ENCODE measurements around the gene COMTD1.

The COMTD1 gene

GRCh38 chr10:75240329-75241076 is 4.7 kb upstream of the COMTD1 start:
- H3K4me3 ChIP-seq (ENCODE audit: low read depth, low read length): no peak overlapping the region
- TF ChIP-seq ZFHX2 (tag by site-specific recombination; conservative IDR thresholded peaks at IDR 0.05) (no peak), ZNF747 (tag by site-specific recombination; IDR thresholded peaks at IDR 0.05) (no peak), ZNF121 (tag by site-specific recombination; IDR thresholded peaks at IDR 0.05) (no peak), INSM2 (tag by site-specific recombination; IDR thresholded peaks at IDR 0.05) (no peak)
- H3K9me3 ChIP-seq (ENCODE audit: control insufficient read depth, insufficient read depth, low read depth, low read length): no peaks in the 10 kb centered on the region
- POLR2A ChIA-PET: no interaction called here
- no peaks in the 10 kb centered on the region for H3K36me3 ChIP-seq (ENCODE audit: control insufficient read depth in 2 of 2, insufficient read depth in 1 of 2, low read length in 2 of 2)
- no peak overlapping the region for H3K27ac ChIP-seq (ENCODE audit: extremely low read depth, low read depth, low read length)
- no peaks in the 10 kb centered on the region for H3K4me1 ChIP-seq (ENCODE audit: control insufficient read depth, insufficient read depth, low read length)
- CTCF ChIA-PET: interaction anchor here (0.7 to 1.0 kb wide), 3 partner anchors 9 to 163 kb away, joined by 3 read pairs; no protein-coding TSS in a partner anchor

GRCh38 chr10:75239096-75239790 is 3.5 kb upstream of the COMTD1 start:
- POLR2A ChIA-PET: no interaction called here

GRCh38 chr10:75238182-75239095 is 2.7 kb upstream of the COMTD1 start:
- POLR2A ChIA-PET: no interaction called here

More at GRCh38 chr10:75239096-75239790, 3.5 kb upstream of the COMTD1 start:
- Histone ChIP-seq H3K36me3 (ENCODE audit: control insufficient read depth in 2 of 2, insufficient read depth in 1 of 2, low read length in 2 of 2) (no peaks in the 10 kb centered on the region), H3K4me3 (ENCODE audit: low read depth, low read length) (no peak overlapping the region), H3K4me1 (ENCODE audit: control insufficient read depth, insufficient read depth, low read length) (no peaks in the 10 kb centered on the region), H3K9me3 (ENCODE audit: control insufficient read depth, insufficient read depth, low read depth, low read length) (no peaks in the 10 kb centered on the region), H3K27ac (ENCODE audit: extremely low read depth, low read depth, low read length) (no peak overlapping the region)
- no peak for TF ChIP-seq ZNF530 (tag by site-specific recombination; IDR thresholded peaks at IDR 0.05; ENCODE audit: low read depth)
- no peak for TF ChIP-seq ZNF37A (tag by site-specific recombination; IDR thresholded peaks at IDR 0.05)
- TF ChIP-seq ZNF701 (tag by site-specific recombination; IDR thresholded peaks at IDR 0.05): no peak
- no peak for TF ChIP-seq ATF2 (tag by site-specific recombination; IDR thresholded peaks at IDR 0.05; ENCODE audit: low read depth)
- no peak for TF ChIP-seq ZNF585B (tag by site-specific recombination; IDR thresholded peaks at IDR 0.05)
- no peak for TF ChIP-seq ZNF133 (tag by site-specific recombination; IDR thresholded peaks at IDR 0.05)
- no peak for TF ChIP-seq ZSCAN16 (tag by site-specific recombination; IDR thresholded peaks at IDR 0.05)
- TF ChIP-seq ZNF645 (tag by site-specific recombination; IDR thresholded peaks at IDR 0.05): no peak
- no peak for TF ChIP-seq YY2 (tag by site-specific recombination; IDR thresholded peaks at IDR 0.05)
- no peak for TF ChIP-seq ZNF785 (tag by site-specific recombination; IDR thresholded peaks at IDR 0.05)
- CTCF ChIA-PET: interaction anchor here (0.5 to 1.6 kb wide), 3 partner anchors 55 to 1158 kb away, joined by 3 to 4 read pairs (median 3); no protein-coding TSS in a partner anchor

More at GRCh38 chr10:75238182-75239095, 2.7 kb upstream of the COMTD1 start:
- CTCF ChIA-PET: interaction anchor here (0.5 to 4.6 kb wide), 5 partner anchors 8 to 1157 kb away, joined by 3 to 47 read pairs (median 3); no protein-coding TSS in a partner anchor
- Histone ChIP-seq H3K27ac (ENCODE audit: extremely low read depth, low read depth, low read length) (no peak overlapping the region), H3K9me3 (ENCODE audit: control insufficient read depth, insufficient read depth, low read depth, low read length) (no peaks in the 10 kb centered on the region), H3K4me3 (ENCODE audit: low read depth, low read length) (no peak overlapping the region), H3K36me3 (ENCODE audit: control insufficient read depth in 2 of 2, insufficient read depth in 1 of 2, low read length in 2 of 2) (peaks cover 0 to 4% of the 10 kb centered on the region in 2 experiments; a peak in 1 of 3 replicates), H3K4me1 (ENCODE audit: control insufficient read depth, insufficient read depth, low read length) (no peaks in the 10 kb centered on the region; the same call in 1 of the 2 replicates)
- TF ChIP-seq ZBTB44 (tag by site-specific recombination; IDR thresholded peaks at IDR 0.05): no peak
- 0 out of 2 replicates have a peak, but pooled peaks have one; percentile 53 for TF ChIP-seq ZNF792 (tag by site-specific recombination; IDR thresholded peaks at IDR 0.05)
- no peak for TF ChIP-seq ZNF2 (tag by site-specific recombination; IDR thresholded peaks at IDR 0.05)

Data from HEK293 (cell line).